Left renal pelvis (tissue), 4 donors: ENCODE measurements around the gene LSM2. TPM values are rescaled to one million over a fixed set of nuclear protein-coding genes. Genes with fewer than 3 reads are reported as not detected.

Experiments used
- DNase-seq, 4 donors: peaks; one replicate each; pipeline ENCODE4 v3.0.0-alpha.2; 2013; ENCODE audit warnings: low read depth in 4 of 4, low spot score in 3 of 4
- polyA plus RNA-seq, 4 donors: library from polyadenylated mRNA; unstranded; fragments of 120-200 nt; gene quantifications; one replicate each; pipeline ENCODE4 v1.2.1, GENCODE V29; 2013; ENCODE audit not compliant: insufficient read length in 4 of 4

The LSM2 gene
- polyA plus RNA-seq, 4 donors = 71.4 to 84.9 (median 84.3) TPM

GRCh38 chr6:31778999-31779885 lies 27.5 kb downstream of the LSM2 start:
- no peak for DNase-seq

GRCh38 chr6:31778193-31778592 lies 28.6 kb downstream of the LSM2 start:
- no peak for DNase-seq

- DNase-seq = no peak
Observed at GRCh38 chr6:31777667-31778050, 29.1 kb downstream of the LSM2 start.

GRCh38 chr6:31776989-31777666 lies 29.6 kb downstream of the LSM2 start, which contains the start of gene VWA7:
Gene VWA7 (minus strand): TSS chr6:31777328. CDS start chr6:31776779, 549 bp downstream.
- peak; percentile 69 to 76 (median 75) for DNase-seq

GRCh38 chr6:31776485-31776988 lies 30.2 kb downstream of the LSM2 start:
- no peak for DNase-seq

- DNase-seq = no peak
Observed at GRCh38 chr6:31775633-31776484, 30.9 kb downstream of the LSM2 start.

GRCh38 chr6:31775184-31775583 lies 31.6 kb downstream of the LSM2 start:
- DNase-seq = no peak

GRCh38 chr6:31771992-31772358 lies 34.8 kb downstream of the LSM2 start:
- no peak for DNase-seq

- DNase-seq = no peak
Observed at GRCh38 chr6:31770860-31771259, 35.9 kb downstream of the LSM2 start.

- DNase-seq = no peak
Observed at GRCh38 chr6:31769684-31770371, 36.9 kb downstream of the LSM2 start.

GRCh38 chr6:31768363-31769257 lies 38.2 kb downstream of the LSM2 start:
- DNase-seq = no peak

- no peak for DNase-seq
Observed at GRCh38 chr6:31767096-31767645, 39.6 kb downstream of the LSM2 start.

GRCh38 chr6:31765910-31766794 lies 40.6 kb downstream of the LSM2 start:
- no peak for DNase-seq

- no peak for DNase-seq
Observed at GRCh38 chr6:31765559-31765909, 41.2 kb downstream of the LSM2 start.

- no peak for DNase-seq
Observed at GRCh38 chr6:31764198-31764597, 42.6 kb downstream of the LSM2 start.

GRCh38 chr6:31763619-31763940 lies 43.2 kb downstream of the LSM2 start:
- no peak for DNase-seq

- no peak for DNase-seq
Observed at GRCh38 chr6:31762878-31763618, 43.7 kb downstream of the LSM2 start.
